ENCODE data around the gene PIGR. TPM values are rescaled to one million over a fixed set of nuclear protein-coding genes. Genes with fewer than 3 reads are reported as not detected.

PIGR gene
- total RNA-seq, 6 donors from 2014 or later, result 396 to 1,034 (median 618) TPM

DNA sequence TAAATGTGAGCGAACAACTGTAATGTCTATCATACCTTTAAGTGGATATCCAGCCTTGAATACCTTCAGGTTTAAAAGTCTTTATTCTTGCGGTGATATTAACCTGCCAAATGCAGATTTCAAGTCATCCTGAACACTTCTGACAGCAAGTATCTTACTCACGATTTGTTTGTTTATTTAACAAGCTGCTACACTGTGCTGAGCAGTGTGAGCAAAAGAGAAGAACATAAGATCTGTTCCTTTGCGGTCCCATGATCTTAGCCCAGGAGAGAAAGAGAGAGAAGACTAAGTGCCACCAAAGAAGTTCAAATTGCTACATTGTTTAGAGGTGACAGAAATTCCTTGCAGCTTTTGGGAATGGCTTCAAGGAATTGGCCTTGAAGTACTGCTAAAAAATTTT lies 58.6 kb downstream of the PIGR start:
- DNase-seq (no peak), ATAC-seq (ENCODE audit: low FRiP score in 2 of 2) (no peak)
- WGBS, 2 donors, result 52 to 54% methylated on average over 4 of the region's 4 CpGs
- no peak for TF ChIP-seq EP300 (IDR thresholded peaks at IDR 0.05)
- TF ChIP-seq, protein P1, sequence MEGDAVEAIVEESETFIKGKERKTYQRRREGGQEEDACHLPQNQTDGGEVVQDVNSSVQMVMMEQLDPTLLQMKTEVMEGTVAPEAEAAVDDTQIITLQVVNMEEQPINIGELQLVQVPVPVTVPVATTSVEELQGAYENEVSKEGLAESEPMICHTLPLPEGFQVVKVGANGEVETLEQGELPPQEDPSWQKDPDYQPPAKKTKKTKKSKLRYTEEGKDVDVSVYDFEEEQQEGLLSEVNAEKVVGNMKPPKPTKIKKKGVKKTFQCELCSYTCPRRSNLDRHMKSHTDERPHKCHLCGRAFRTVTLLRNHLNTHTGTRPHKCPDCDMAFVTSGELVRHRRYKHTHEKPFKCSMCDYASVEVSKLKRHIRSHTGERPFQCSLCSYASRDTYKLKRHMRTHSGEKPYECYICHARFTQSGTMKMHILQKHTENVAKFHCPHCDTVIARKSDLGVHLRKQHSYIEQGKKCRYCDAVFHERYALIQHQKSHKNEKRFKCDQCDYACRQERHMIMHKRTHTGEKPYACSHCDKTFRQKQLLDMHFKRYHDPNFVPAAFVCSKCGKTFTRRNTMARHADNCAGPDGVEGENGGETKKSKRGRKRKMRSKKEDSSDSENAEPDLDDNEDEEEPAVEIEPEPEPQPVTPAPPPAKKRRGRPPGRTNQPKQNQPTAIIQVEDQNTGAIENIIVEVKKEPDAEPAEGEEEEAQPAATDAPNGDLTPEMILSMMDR (IDR thresholded peaks at IDR 0.05), result no peak
- TF ChIP-seq POLR2A (IDR thresholded peaks at IDR 0.05), result no peak
- no peak for TF ChIP-seq POLR2AphosphoS5 (IDR thresholded peaks at IDR 0.05)
- Histone ChIP-seq H3K4me3 (no peak overlapping the region), H3K4me1 (peaks cover 12 to 17% (median 14%) of the 10 kb centered on the region in 4 donors), H3K27me3 (no peaks in the 10 kb centered on the region), H3K36me3 (no peaks in the 10 kb centered on the region), H3K9me3 (no peaks in the 10 kb centered on the region), H3K27ac (no peak overlapping the region)

GRCh38 chr1:206886831-206887230 lies 59.4 kb downstream of the PIGR start:
- WGBS, 2 donors, result 85 to 100% methylated on average over 1 of the region's 1 CpG
- no peak overlapping the region for H3K4me3 ChIP-seq
- DNase-seq, result no peak
- no peak overlapping the region for H3K27ac ChIP-seq
- no peaks in the 10 kb centered on the region for H3K36me3 ChIP-seq
- no peak for ATAC-seq (ENCODE audit: low FRiP score in 2 of 2)
- H3K4me1 ChIP-seq, result peaks cover 11 to 17% (median 12%) of the 10 kb centered on the region in 4 donors
- no peaks in the 10 kb centered on the region for H3K27me3 ChIP-seq
- TF ChIP-seq POLR2AphosphoS5 (IDR thresholded peaks at IDR 0.05), result no peak
- TF ChIP-seq POLR2A (IDR thresholded peaks at IDR 0.05), result no peak
- H3K9me3 ChIP-seq, result no peaks in the 10 kb centered on the region

- no peak for TF ChIP-seq POLR2A (IDR thresholded peaks at IDR 0.05)
- TF ChIP-seq EP300 (IDR thresholded peaks at IDR 0.05), result no peak
- TF ChIP-seq POLR2AphosphoS5 (IDR thresholded peaks at IDR 0.05), result no peak
- TF ChIP-seq, protein P1 (IDR thresholded peaks at IDR 0.05), result no peak
- DNase-seq, result no peak
- no peak overlapping the region for H3K27ac ChIP-seq
- no peak for ATAC-seq (ENCODE audit: low FRiP score in 2 of 2)
- peaks cover 3 to 7% (median 6%) of the 10 kb centered on the region in 4 donors for H3K4me1 ChIP-seq
- WGBS, 2 donors, result 80 to 87% methylated on average over 3 of the region's 3 CpGs
- no peaks in the 10 kb centered on the region for H3K27me3 ChIP-seq
- no peak overlapping the region for H3K4me3 ChIP-seq
- H3K36me3 ChIP-seq, result no peaks in the 10 kb centered on the region
- H3K9me3 ChIP-seq, result no peaks in the 10 kb centered on the region
Measured at GRCh38 chr1:206885341-206886060, 60.8 kb downstream of the PIGR start.

DNA sequence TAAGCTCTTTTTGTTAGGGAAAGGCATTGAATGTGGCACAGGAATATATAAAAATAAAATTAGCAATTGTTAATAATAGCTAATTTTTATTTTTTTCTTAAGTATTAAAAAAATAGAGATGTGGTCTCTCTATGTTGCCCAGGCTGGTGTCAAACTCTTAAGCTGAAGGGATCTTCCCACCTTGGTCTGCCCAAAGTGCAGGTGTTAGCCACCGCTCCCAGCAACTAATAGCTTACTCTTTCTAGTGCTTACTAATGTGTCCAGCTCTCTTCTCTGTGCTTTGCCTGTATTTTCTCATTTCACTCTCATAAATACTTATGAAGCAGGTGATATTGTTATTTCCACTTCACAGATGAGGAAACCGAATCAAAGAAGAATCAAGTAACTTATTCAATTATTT lies 62.4 kb downstream of the PIGR start:
- no peaks in the 10 kb centered on the region for H3K36me3 ChIP-seq
- H3K9me3 ChIP-seq, result no peaks in the 10 kb centered on the region
- no peaks in the 10 kb centered on the region for H3K4me1 ChIP-seq
- TF ChIP-seq POLR2AphosphoS5 (IDR thresholded peaks at IDR 0.05), result no peak
- TF ChIP-seq EP300 (IDR thresholded peaks at IDR 0.05), result no peak
- TF ChIP-seq POLR2A (IDR thresholded peaks at IDR 0.05), result no peak
- TF ChIP-seq, protein P1 (IDR thresholded peaks at IDR 0.05), result no peak
- WGBS, 2 donors, result 88 to 95% methylated on average over 2 of the region's 2 CpGs
- ATAC-seq (ENCODE audit: low FRiP score in 2 of 2) (no peak), DNase-seq (no peak)
- H3K4me3 ChIP-seq, result no peak overlapping the region
- no peak overlapping the region for H3K27ac ChIP-seq
- no peaks in the 10 kb centered on the region for H3K27me3 ChIP-seq

DNA sequence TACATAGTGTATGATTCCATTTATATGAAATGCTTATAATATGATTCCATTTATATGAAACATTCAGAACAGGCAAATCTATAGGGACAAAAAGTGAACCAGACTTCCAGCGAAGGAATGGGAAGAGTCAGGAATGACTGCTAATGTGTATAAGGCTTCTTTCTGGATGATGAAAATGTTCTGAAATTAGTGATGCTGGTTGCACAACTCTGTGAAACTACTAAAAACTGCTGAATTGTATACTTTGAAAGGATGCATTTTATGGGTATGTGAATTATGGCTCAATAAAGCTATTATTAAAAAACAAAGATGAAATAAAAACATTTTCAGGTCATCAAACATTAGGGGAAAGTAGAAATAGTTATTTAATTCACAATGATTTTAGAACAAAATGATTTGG lies 63.1 kb downstream of the PIGR start:
- peaks cover 0 to 6% (median 4%) of the 10 kb centered on the region in 4 donors for H3K9me3 ChIP-seq
- H3K36me3 ChIP-seq, result no peaks in the 10 kb centered on the region
- H3K4me3 ChIP-seq, result no peak overlapping the region
- DNase-seq (no peak), ATAC-seq (ENCODE audit: low FRiP score in 2 of 2) (no peak)
- TF ChIP-seq EP300 (IDR thresholded peaks at IDR 0.05), result no peak
- TF ChIP-seq, protein P1 (IDR thresholded peaks at IDR 0.05), result no peak
- no peak for TF ChIP-seq POLR2A (IDR thresholded peaks at IDR 0.05)
- H3K4me1 ChIP-seq, result no peaks in the 10 kb centered on the region
- no peaks in the 10 kb centered on the region for H3K27me3 ChIP-seq
- H3K27ac ChIP-seq, result no peak overlapping the region
- WGBS, 2 donors, result 97 to 100% methylated on average over 1 of the region's 1 CpG
